Stomach (tissue), 9 donors: Measurements from ENCODE around the gene DPF3. TPM values are rescaled to one million over a fixed set of nuclear protein-coding genes. Genes with fewer than 3 reads are reported as not detected.
A peak's percentile ranks its signal among the peaks of the same experiment; 100 is the strongest.
"Not testable (repeated sequence)": the region's sequence is repeated elsewhere in the genome, so short reads cannot be mapped to it uniquely, and the experiment has no call there.

ENCODE experiments used
- DNase-seq, 2 donors: peaks; one replicate each; pipeline versions ENCODE4 v3.0.0 to v3.0.0-alpha.2; 2013 to 2019
- H3K27ac ChIP-seq, 5 donors: fragments of 200-600 bp in 4 of 5; sonication (generic) in 4 of 5; one replicate each; pipeline ENCODE4 v1.5.1; 2013 to 2019; ENCODE audit warnings: mild to moderate bottlenecking in 1 of 5, moderate library complexity in 1 of 5
- H3K27me3 ChIP-seq, 3 donors: fragments of 200-600 bp; sonication (generic); one replicate each; pipeline ENCODE4 v1.5.1; 2017 to 2019; ENCODE audit warnings: mixed run types in 1 of 3
- H3K36me3 ChIP-seq, 4 donors: fragments of 200-600 bp; sonication (generic); 1 replicate in 3 of 4; 2 replicates in 1 of 4; pipeline ENCODE4 v1.5.1; 2016 to 2019
- H3K4me1 ChIP-seq, 4 donors: fragments of 200-600 bp; sonication (generic); one replicate each; pipeline ENCODE4 v1.5.1; 2016 to 2019
- H3K4me3 ChIP-seq, 4 donors: fragments of 200-600 bp; sonication (generic) in 3 of 4; one replicate each; pipeline ENCODE4 v1.5.1; 2016 to 2019; ENCODE audit warnings: mild to moderate bottlenecking in 1 of 4
- H3K9me3 ChIP-seq, 4 donors: fragments of 200-600 bp; sonication (generic); one replicate each; pipeline ENCODE4 v1.5.1; 2016 to 2019
- CTCF ChIP-seq, 7 experiments: fragments of 450-650 bp in 4 of 7; fragments of 200-600 bp in 3 of 7; sonication (generic) in 3 of 7; IDR thresholded peaks; one replicate each; pipeline ENCODE4 v1.5.1; 2016 to 2019; ENCODE audit warnings: antibody characterized with exemption in 7 of 7, control low read depth in 2 of 7, mild to moderate bottlenecking in 1 of 7
- EP300 ChIP-seq: sonication (generic); formaldehyde crosslinking; IDR thresholded peaks from one replicate; pipeline ENCODE4 v1.6.1; 2017; ENCODE audit warnings: antibody characterized with exemption
- POLR2A ChIP-seq, 4 donors: fragments of 450-650 bp; IDR thresholded peaks; one replicate each; pipeline ENCODE4 v1.6.1; 2016; ENCODE audit warnings: antibody characterized with exemption in 4 of 4, control low read depth in 2 of 4, mild to moderate bottlenecking in 1 of 4, moderate library complexity in 1 of 4
- POLR2AphosphoS5 ChIP-seq, 3 donors: sonication (generic); formaldehyde crosslinking; IDR thresholded peaks; one replicate each; pipeline ENCODE4 v1.6.1; 2016; ENCODE audit warnings: antibody characterized with exemption in 3 of 3
- WGBS, 5 donors: extraction: QIAGEN DNeasy Blood & Tissue Kit in 3 of 5; methylation state at CpG; one replicate each; pipeline versions ENCODE4 v1.1.5 to v1.1.7; 2013 to 2018; 5-methylcytosine and 5-hydroxymethylcytosine counted together
- intact Hi-C: fragments of 100-400 bp; cut with DNase I; formaldehyde crosslinking; loops from one replicate; pipeline ENCODE4 v1.15.1; 2023; ENCODE audit warnings: low total_unique reads
- polyA plus RNA-seq, 3 donors: library from polyadenylated mRNA; stranded (reverse); fragments of 200-250 nt; gene quantifications; one replicate each; pipeline ENCODE4 v1.2.3, GENCODE V29; 2013
- total RNA-seq, 5 donors: library from RNA; depleted of rRNA; stranded (reverse); fragments of >200 nt; gene quantifications; one replicate each; pipeline versions ENCODE4 v1.1.0 to v1.2.3, GENCODE V29; 2014 to 2016
- donor health status: healthy with polysubstance abuse.
- donor health status: Bipolar disorder and iron deficiency.
- donor health status: healthy.

Gene DPF3
- total and polyA plus RNA-seq, 8 donors: 0.20 to 113 (median 3.7) TPM

- intact Hi-C loops: no loop called here
- Histone ChIP-seq H3K4me1 (no peaks in the 10 kb centered on the region), H3K9me3 (peaks cover 0 to 12% (median 5%) of the 10 kb centered on the region in 4 donors), H3K27me3 (no peaks in the 10 kb centered on the region), H3K4me3 (no peak overlapping the region), H3K36me3 (no peaks in the 10 kb centered on the region), H3K27ac (no peak overlapping the region)
- 74 to 84% (median 77%) methylated on average over 8 of the region's 8 CpGs for WGBS, 5 donors
- TF ChIP-seq POLR2A (IDR thresholded peaks at IDR 0.05) (no peak), CTCF (IDR thresholded peaks at IDR 0.05) (no peak), POLR2AphosphoS5 (IDR thresholded peaks at IDR 0.05) (no peak), EP300 (no peak)
- DNase-seq: peak in 1 of 2 donors; percentile 18
Measured at GRCh38 chr14:72753044-72753710, 140.7 kb downstream of the DPF3 start.

GRCh38 chr14:72752034-72752412 is 141.9 kb downstream of the DPF3 start:
- intact Hi-C loops: no loop called here
- 81 to 99% (median 95%) methylated on average over 3 of the region's 3 CpGs for WGBS, 5 donors
- DNase-seq: no peak
- Histone ChIP-seq H3K4me1 (no peaks in the 10 kb centered on the region), H3K27ac (no peak overlapping the region), H3K4me3 (no peak overlapping the region), H3K9me3 (peaks cover 0 to 10% (median 6%) of the 10 kb centered on the region in 4 donors), H3K36me3 (no peaks in the 10 kb centered on the region), H3K27me3 (no peaks in the 10 kb centered on the region)
- TF ChIP-seq POLR2AphosphoS5 (IDR thresholded peaks at IDR 0.05): no peak
- no peak for TF ChIP-seq POLR2A (IDR thresholded peaks at IDR 0.05)
- TF ChIP-seq CTCF (IDR thresholded peaks at IDR 0.05): no peak
- TF ChIP-seq EP300: no peak

- H3K4me1 ChIP-seq: no peaks in the 10 kb centered on the region
- H3K27ac ChIP-seq: no peak overlapping the region
- H3K36me3 ChIP-seq: no peaks in the 10 kb centered on the region
- intact Hi-C loops: no loop called here
- H3K27me3 ChIP-seq: no peaks in the 10 kb centered on the region
- no peak overlapping the region for H3K4me3 ChIP-seq
- no peak for TF ChIP-seq POLR2AphosphoS5 (IDR thresholded peaks at IDR 0.05)
- TF ChIP-seq EP300: no peak
- TF ChIP-seq CTCF (IDR thresholded peaks at IDR 0.05): no peak
- no peak for TF ChIP-seq POLR2A (IDR thresholded peaks at IDR 0.05)
- DNase-seq: no peak
- peaks cover 0 to 10% (median 6%) of the 10 kb centered on the region in 4 donors for H3K9me3 ChIP-seq
- 85 to 93% (median 91%) methylated on average over 9 of the region's 9 CpGs for WGBS, 5 donors
Measured at GRCh38 chr14:72751276-72752033, 142.4 kb downstream of the DPF3 start.

- peaks cover 0 to 10% (median 6%) of the 10 kb centered on the region in 4 donors for H3K9me3 ChIP-seq
- H3K27ac ChIP-seq, H3K36me3 ChIP-seq, H3K27me3 ChIP-seq, intact Hi-C loops, H3K4me1 ChIP-seq, H3K4me3 ChIP-seq: not testable (repeated sequence)
- WGBS, 5 donors: 85 to 98% (median 93%) methylated on average over 4 of the region's 4 CpGs
- peak in 1 of 2 donors; percentile 18 for DNase-seq
Measured at GRCh38 chr14:72748921-72749320, 145.0 kb downstream of the DPF3 start.

GRCh38 chr14:72747652-72748051 is 146.2 kb downstream of the DPF3 start:
- Histone ChIP-seq H3K27ac (no peak overlapping the region), H3K9me3 (peaks cover 0 to 10% (median 6%) of the 10 kb centered on the region in 4 donors), H3K36me3 (no peaks in the 10 kb centered on the region), H3K27me3 (no peaks in the 10 kb centered on the region), H3K4me1 (no peaks in the 10 kb centered on the region), H3K4me3 (no peak overlapping the region)
- WGBS, 5 donors: 66 to 80% (median 69%) methylated on average over 3 of the region's 3 CpGs
- TF ChIP-seq POLR2AphosphoS5 (IDR thresholded peaks at IDR 0.05) (no peak), EP300 (no peak), POLR2A (IDR thresholded peaks at IDR 0.05) (no peak), CTCF (IDR thresholded peaks at IDR 0.05) (no peak)
- intact Hi-C loops: no loop called here
- no peak for DNase-seq
